ENCODE data around the gene RALGAPA2. TPM values are rescaled to one million over a fixed set of nuclear protein-coding genes. Genes with fewer than 3 reads are reported as not detected.

RALGAPA2 gene
- total and polyA plus RNA-seq, 2 of the 13 experiments (the other 11 are each of a cell fraction or from before 2014, with no cell fraction given): 13.8 to 17.7 TPM

DNA sequence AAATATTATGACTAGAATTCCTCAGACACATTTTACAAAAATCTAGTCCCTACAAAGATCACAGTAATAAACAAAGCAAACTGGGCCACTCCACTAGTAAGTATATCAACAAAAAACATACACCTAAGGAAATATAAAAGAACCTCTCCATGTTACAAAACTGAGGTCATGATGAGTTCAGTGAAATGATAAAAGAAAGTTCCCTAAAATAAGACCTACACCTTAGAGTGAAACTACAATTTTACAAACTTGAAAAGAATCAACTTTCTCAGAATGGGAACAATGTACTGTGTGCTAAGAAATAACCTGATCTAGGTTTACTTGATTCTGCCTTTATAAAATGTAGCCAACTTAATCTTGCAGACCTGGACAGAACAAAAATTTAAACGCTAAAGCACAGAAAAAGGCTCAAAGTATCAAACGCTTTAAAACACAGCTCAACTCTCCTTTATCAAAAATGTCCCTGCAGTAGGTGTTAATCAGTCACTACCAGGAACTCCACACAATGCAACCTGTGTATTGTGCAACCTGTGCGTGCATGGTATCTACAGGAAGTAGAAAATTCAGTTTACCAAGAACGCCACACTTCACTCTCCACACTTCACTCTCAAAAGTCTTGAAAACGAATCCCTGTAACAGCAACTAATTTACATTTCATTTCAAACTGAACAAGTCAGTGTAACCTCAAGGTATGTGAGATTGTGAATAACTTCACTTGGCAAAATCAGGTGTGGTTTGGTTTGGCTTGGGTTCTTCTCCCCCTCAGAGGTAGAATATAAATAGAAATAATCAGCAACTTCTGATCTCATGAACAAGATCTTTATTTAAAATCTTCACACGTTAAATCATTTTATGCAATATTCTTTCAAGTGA is 1.8 kb downstream of the RALGAPA2 start (continued):
- TF ChIP-seq THYN1 (CRISPR knock-in tag; IDR thresholded peaks at IDR 0.05; ENCODE audit: borderline replicate concordance, low read depth) (0 out of 2 replicates have a peak, but pooled peaks have one; percentile 37), RNF2 (conservative IDR thresholded peaks at IDR 0.05; ENCODE audit: low read depth) (no peak), ZMYM3 (CRISPR knock-in tag; IDR thresholded peaks at IDR 0.05) (peak; percentile 55; the same call in 1 of the 2 replicates), DR1 (CRISPR knock-in tag; IDR thresholded peaks at IDR 0.05) (no peak), HNRNPK (IDR thresholded peaks at IDR 0.05; ENCODE audit: low read depth, low read length, poor library complexity, severe bottlenecking) (no peak), POLR2A (IDR thresholded peaks at IDR 0.05; ENCODE audit: insufficient read depth in 1 of 2, low read depth in 2 of 2, low read length in 2 of 2) (peak in 1 of 2 experiments; percentile 36; a peak in 1 of 4 replicates), TMF1 (CRISPR knock-in tag; IDR thresholded peaks at IDR 0.05; ENCODE audit: low read depth) (no peak), ZNF878 (CRISPR knock-in tag; IDR thresholded peaks at IDR 0.05) (peak; percentile 71; the same call in 1 of the 2 replicates), PHF8 (CRISPR knock-in tag; IDR thresholded peaks at IDR 0.05) (peak; percentile 35; the same call in 1 of the 2 replicates), KDM6A (CRISPR knock-in tag; IDR thresholded peaks at IDR 0.05; ENCODE audit: low read depth) (peak; percentile 58), ZNF7 (CRISPR knock-in tag; IDR thresholded peaks at IDR 0.05) (peak; percentile 21; the same call in 1 of the 2 replicates), HNRNPUL1 (IDR thresholded peaks at IDR 0.05; ENCODE audit: low read depth, low read length) (no peak), MIER2 (CRISPR knock-in tag; IDR thresholded peaks at IDR 0.05) (0 out of 2 replicates have a peak, but pooled peaks have one; percentile 38), HNF4A (CRISPR knock-in tag; IDR thresholded peaks at IDR 0.05) (peak; percentile 50; the same call in 1 of the 2 replicates), ZEB1 (IDR thresholded peaks at IDR 0.05; ENCODE audit: insufficient replicate concordance, low read depth) (peak; percentile 88), RARG (CRISPR knock-in tag; IDR thresholded peaks at IDR 0.05; ENCODE audit: low read depth) (0 out of 2 replicates have a peak, but pooled peaks have one; percentile 80)
- TF ChIP-seq, protein P1, sequence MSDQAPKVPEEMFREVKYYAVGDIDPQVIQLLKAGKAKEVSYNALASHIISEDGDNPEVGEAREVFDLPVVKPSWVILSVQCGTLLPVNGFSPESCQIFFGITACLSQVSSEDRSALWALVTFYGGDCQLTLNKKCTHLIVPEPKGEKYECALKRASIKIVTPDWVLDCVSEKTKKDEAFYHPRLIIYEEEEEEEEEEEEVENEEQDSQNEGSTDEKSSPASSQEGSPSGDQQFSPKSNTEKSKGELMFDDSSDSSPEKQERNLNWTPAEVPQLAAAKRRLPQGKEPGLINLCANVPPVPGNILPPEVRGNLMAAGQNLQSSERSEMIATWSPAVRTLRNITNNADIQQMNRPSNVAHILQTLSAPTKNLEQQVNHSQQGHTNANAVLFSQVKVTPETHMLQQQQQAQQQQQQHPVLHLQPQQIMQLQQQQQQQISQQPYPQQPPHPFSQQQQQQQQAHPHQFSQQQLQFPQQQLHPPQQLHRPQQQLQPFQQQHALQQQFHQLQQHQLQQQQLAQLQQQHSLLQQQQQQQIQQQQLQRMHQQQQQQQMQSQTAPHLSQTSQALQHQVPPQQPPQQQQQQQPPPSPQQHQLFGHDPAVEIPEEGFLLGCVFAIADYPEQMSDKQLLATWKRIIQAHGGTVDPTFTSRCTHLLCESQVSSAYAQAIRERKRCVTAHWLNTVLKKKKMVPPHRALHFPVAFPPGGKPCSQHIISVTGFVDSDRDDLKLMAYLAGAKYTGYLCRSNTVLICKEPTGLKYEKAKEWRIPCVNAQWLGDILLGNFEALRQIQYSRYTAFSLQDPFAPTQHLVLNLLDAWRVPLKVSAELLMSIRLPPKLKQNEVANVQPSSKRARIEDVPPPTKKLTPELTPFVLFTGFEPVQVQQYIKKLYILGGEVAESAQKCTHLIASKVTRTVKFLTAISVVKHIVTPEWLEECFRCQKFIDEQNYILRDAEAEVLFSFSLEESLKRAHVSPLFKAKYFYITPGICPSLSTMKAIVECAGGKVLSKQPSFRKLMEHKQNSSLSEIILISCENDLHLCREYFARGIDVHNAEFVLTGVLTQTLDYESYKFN (CRISPR knock-in tag; conservative IDR thresholded peaks at IDR 0.05): peak; percentile 61; the same call in 1 of the 2 replicates
- TF ChIP-seq, protein P2, sequence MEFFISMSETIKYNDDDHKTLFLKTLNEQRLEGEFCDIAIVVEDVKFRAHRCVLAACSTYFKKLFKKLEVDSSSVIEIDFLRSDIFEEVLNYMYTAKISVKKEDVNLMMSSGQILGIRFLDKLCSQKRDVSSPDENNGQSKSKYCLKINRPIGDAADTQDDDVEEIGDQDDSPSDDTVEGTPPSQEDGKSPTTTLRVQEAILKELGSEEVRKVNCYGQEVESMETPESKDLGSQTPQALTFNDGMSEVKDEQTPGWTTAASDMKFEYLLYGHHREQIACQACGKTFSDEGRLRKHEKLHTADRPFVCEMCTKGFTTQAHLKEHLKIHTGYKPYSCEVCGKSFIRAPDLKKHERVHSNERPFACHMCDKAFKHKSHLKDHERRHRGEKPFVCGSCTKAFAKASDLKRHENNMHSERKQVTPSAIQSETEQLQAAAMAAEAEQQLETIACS (CRISPR knock-in tag; IDR thresholded peaks at IDR 0.05): no peak
- TF ChIP-seq, protein P3, sequence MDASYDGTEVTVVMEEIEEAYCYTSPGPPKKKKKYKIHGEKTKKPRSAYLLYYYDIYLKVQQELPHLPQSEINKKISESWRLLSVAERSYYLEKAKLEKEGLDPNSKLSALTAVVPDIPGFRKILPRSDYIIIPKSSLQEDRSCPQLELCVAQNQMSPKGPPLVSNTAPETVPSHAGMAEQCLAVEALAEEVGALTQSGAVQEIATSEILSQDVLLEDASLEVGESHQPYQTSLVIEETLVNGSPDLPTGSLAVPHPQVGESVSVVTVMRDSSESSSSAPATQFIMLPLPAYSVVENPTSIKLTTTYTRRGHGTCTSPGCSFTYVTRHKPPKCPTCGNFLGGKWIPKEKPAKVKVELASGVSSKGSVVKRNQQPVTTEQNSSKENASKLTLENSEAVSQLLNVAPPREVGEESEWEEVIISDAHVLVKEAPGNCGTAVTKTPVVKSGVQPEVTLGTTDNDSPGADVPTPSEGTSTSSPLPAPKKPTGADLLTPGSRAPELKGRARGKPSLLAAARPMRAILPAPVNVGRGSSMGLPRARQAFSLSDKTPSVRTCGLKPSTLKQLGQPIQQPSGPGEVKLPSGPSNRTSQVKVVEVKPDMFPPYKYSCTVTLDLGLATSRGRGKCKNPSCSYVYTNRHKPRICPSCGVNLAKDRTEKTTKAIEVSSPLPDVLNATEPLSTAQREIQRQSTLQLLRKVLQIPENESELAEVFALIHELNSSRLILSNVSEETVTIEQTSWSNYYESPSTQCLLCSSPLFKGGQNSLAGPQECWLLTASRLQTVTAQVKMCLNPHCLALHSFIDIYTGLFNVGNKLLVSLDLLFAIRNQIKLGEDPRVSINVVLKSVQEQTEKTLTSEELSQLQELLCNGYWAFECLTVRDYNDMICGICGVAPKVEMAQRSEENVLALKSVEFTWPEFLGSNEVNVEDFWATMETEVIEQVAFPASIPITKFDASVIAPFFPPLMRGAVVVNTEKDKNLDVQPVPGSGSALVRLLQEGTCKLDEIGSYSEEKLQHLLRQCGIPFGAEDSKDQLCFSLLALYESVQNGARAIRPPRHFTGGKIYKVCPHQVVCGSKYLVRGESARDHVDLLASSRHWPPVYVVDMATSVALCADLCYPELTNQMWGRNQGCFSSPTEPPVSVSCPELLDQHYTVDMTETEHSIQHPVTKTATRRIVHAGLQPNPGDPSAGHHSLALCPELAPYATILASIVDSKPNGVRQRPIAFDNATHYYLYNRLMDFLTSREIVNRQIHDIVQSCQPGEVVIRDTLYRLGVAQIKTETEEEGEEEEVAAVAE (CRISPR knock-in tag; IDR thresholded peaks at IDR 0.05; ENCODE audit: borderline replicate concordance): peak; percentile 64; the same call in 1 of the 2 replicates

Measured in HepG2 (cell line).